Lower leg skin (tissue), 4 donors: ENCODE measurements around the gene MMP19. TPM values are rescaled to one million over a fixed set of nuclear protein-coding genes. Genes with fewer than 3 reads are reported as not detected.

Experiments
- DNase-seq, 2 donors: peaks; one replicate each; pipeline ENCODE4 v3.0.0-alpha.2; 2019; ENCODE audit warnings: low spot score in 2 of 2
- H3K4me3 ChIP-seq: fragments of 200-600 bp; sonication (generic); 2 replicates; pipeline ENCODE4 v1.5.1; 2017; ENCODE audit warnings: mild to moderate bottlenecking, low read depth; ENCODE audit not compliant: poor library complexity, severe bottlenecking
- POLR2A ChIP-seq, 2 donors: fragments of 450-650 bp; IDR thresholded peaks; one replicate each; pipeline ENCODE4 v1.6.1; 2016 to 2017; ENCODE audit warnings: antibody characterized with exemption in 2 of 2, mild to moderate bottlenecking in 1 of 2, moderate library complexity in 1 of 2
- WGBS, 2 donors: methylation state at CpG; one replicate each; pipeline ENCODE4 v1.1.5; 2018; 5-methylcytosine and 5-hydroxymethylcytosine counted together
- intact Hi-C: fragments of 100-400 bp; cut with DNase I; formaldehyde crosslinking; loops from one replicate; pipeline ENCODE4 v1.15.0; 2023; ENCODE audit warnings: low total_unique reads
- total RNA-seq, 4 donors: library from RNA; depleted of rRNA; stranded (reverse); fragments of >200 nt; gene quantifications; one replicate each; pipeline ENCODE4 v1.1.0, GENCODE V29; 2016
- TF ChIP-seq, protein P1 (sequence below), 3 donors: fragments of 450-650 bp; IDR thresholded peaks; one replicate each; pipeline ENCODE4 v1.5.1; 2016; ENCODE audit warnings: antibody characterized with exemption in 3 of 3, mild to moderate bottlenecking in 3 of 3, moderate library complexity in 2 of 3

Gene MMP19, protein sequence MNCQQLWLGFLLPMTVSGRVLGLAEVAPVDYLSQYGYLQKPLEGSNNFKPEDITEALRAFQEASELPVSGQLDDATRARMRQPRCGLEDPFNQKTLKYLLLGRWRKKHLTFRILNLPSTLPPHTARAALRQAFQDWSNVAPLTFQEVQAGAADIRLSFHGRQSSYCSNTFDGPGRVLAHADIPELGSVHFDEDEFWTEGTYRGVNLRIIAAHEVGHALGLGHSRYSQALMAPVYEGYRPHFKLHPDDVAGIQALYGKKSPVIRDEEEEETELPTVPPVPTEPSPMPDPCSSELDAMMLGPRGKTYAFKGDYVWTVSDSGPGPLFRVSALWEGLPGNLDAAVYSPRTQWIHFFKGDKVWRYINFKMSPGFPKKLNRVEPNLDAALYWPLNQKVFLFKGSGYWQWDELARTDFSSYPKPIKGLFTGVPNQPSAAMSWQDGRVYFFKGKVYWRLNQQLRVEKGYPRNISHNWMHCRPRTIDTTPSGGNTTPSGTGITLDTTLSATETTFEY
- 1 to 10 TPM; 3.4 to 9.0 (median 5.1) TPM for total RNA-seq

DNA sequence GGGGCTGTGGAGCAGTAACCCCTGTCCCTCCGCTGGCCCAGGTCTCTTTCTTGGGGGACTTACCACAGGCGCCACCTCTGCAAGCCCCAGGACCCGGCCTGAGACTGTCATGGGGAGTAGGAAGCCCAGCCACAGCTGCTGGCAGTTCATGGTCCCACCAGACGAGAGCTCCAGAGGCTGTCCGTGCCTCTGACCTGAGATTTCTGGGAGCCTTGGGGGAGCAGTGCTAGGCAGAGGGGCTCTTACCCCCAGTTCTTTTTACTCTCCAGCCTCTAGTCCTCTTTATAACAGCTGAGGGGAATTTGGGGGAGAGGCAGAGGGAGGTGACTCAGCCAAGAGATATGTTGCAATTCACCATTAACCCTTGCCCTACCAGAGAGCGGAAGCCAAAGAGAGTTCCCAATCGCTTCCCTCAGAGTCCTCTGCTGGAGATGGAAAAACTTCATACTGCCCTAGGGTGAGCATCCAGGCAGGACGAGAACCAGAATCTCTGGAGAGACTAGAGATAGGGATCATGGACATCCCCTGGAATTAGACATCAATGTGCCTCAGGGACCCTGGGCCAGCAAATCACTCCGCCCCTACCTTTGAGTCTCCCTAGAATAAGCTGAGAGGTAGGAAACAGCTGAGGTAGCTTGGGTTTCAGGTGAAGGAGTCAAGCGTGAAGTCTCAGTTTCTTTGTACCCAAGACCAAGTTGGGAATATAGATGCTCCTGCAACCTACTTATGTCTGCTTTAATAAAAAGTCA lies at the start of gene MMP19:
Gene MMP19 (minus strand): TSS at position 256 of the 749 bp plus-strand sequence. CDS start 106 bp downstream, at position 150.
- TF ChIP-seq, protein P1, sequence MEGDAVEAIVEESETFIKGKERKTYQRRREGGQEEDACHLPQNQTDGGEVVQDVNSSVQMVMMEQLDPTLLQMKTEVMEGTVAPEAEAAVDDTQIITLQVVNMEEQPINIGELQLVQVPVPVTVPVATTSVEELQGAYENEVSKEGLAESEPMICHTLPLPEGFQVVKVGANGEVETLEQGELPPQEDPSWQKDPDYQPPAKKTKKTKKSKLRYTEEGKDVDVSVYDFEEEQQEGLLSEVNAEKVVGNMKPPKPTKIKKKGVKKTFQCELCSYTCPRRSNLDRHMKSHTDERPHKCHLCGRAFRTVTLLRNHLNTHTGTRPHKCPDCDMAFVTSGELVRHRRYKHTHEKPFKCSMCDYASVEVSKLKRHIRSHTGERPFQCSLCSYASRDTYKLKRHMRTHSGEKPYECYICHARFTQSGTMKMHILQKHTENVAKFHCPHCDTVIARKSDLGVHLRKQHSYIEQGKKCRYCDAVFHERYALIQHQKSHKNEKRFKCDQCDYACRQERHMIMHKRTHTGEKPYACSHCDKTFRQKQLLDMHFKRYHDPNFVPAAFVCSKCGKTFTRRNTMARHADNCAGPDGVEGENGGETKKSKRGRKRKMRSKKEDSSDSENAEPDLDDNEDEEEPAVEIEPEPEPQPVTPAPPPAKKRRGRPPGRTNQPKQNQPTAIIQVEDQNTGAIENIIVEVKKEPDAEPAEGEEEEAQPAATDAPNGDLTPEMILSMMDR (IDR thresholded peaks at IDR 0.05): no peak
- no peak for TF ChIP-seq POLR2A (IDR thresholded peaks at IDR 0.05)
- intact Hi-C loops: no loop called here
- WGBS, 2 donors: 41 to 44% methylated on average over 10 of the region's 10 CpGs
- H3K4me3 ChIP-seq: peak within 1 kb of the TSS; percentile 19
- DNase-seq: no peak

DNA sequence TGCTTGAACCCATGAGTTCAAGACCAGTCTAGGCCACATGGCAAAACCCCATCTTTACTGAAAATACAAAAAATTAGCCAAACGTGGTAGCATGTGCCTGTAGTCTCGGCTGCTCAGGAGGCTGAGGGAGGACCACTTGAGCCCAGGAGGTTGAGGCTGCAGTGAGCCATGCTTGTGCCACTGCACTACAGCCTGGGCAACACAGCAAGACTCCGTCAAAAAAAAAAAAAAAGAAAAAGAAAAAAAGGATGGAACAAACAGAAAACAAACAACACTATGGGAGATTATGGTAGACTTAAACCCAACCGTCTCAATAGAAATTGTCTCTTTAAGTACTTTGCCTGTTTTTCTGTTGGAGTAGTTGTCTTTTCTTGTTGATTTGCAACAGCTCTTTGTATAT lies 48.6 kb upstream of the MMP19 start:
- TF ChIP-seq, protein P1 (IDR thresholded peaks at IDR 0.05): no peak
- no peak overlapping the region for H3K4me3 ChIP-seq
- no peak for DNase-seq
- intact Hi-C loops: no loop called here
- 83 to 93% methylated on average over 4 of the region's 4 CpGs for WGBS, 2 donors

DNA sequence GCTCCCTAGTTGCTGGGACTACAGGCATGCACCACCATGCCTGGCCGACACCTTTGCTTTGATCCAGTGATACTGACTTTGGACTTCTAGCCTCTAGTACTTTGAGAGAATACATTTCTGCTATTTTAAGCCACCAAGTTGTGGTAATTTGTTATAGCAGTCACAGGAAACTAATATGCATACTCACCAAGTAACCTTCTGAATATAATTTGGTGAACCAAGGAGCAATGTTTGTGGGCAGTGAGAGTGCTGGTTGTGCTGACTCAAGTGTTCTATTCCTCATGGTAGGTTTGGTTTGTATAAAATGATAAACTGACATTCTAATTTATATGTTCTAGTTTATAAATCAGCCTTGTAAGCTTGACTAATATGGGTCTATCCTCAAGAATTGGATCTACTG lies 42.4 kb upstream of the MMP19 start:
- TF ChIP-seq POLR2A (IDR thresholded peaks at IDR 0.05): no peak
- TF ChIP-seq, protein P1 (IDR thresholded peaks at IDR 0.05): no peak
- DNase-seq: no peak
- 70 to 87% methylated on average over 1 of the region's 1 CpG for WGBS, 2 donors
- H3K4me3 ChIP-seq: no peak overlapping the region
- intact Hi-C loops: no loop called here

DNA sequence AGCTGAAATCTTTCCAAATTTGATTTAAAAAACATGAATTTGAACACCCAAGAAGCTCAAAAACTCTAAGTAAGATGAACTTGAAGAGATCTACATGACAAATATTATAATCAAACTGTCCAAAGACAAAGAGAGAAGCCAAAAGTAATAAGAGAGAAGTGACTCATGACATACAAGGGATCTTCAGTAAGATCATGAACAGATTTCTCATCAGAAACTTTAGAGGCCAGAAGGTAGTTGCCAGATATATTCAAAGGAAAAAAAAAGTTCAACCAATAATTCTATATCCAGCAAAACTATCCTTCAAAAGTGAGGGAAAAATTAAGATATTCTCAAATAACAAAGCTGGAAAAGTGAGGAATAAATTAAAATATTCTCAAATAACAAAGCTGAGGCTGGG lies 35.1 kb upstream of the MMP19 start:
- no peak overlapping the region for H3K4me3 ChIP-seq
- DNase-seq: no peak
- intact Hi-C loops: no loop called here

DNA sequence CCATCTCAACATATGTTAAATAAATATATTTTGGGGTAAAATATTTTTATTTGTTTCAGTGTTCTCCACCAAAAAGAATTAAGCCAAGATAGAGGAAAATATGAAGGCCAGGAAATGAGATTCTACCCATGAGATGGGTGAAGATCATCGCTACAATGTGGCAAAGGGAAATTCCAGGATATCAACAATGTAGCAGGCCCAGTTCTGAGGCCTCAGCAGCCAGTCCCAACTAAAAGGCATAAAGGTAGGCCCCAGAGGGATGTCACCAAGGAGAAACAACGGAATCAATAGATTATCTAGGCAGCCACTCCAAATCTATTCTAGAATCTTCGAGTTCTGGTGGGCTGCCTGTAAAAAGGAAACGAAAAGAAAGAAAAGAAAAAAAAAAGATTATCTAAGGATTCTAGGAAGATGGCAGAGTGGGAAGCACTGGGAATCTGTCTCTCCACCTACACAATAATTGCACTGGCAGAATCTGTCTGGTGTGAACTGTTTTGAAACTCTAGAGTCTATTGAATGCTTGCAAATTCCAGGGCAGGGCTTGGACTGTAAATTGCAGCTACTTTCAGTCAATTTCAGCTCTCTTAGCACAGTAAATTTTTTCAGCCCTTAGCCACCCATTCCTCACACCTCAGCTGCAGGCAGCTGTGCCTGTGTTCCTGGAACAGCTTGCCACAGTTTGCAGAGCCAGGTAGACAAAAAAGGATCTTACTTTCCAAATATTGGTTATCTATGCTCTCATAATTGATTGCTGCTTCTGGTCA lies 33.1 kb upstream of the MMP19 start:
- intact Hi-C loops: no loop called here
- TF ChIP-seq, protein P1 (IDR thresholded peaks at IDR 0.05): no peak
- no peak for TF ChIP-seq POLR2A (IDR thresholded peaks at IDR 0.05)
- H3K4me3 ChIP-seq: no peak overlapping the region
- 66 to 74% methylated on average over 4 of the region's 4 CpGs for WGBS, 2 donors
- no peak for DNase-seq

More for the DNA sequence above, 35.1 kb upstream of the MMP19 start:
- TF ChIP-seq, protein P1 (IDR thresholded peaks at IDR 0.05): no peak
- no peak for TF ChIP-seq POLR2A (IDR thresholded peaks at IDR 0.05)
